ENCODE results near the gene MDN1. TPM values are rescaled to one million over a fixed set of nuclear protein-coding genes. Genes with fewer than 3 reads are reported as not detected.

Gene MDN1
- total RNA-seq, 4 donors from 2014 or later: 14.5 to 38.6 (median 27.8) TPM

- DNase-seq (ENCODE audit: low spot score in 2 of 2): no peak
- no peak overlapping the region for H3K4me3 ChIP-seq (ENCODE audit: low read depth, poor library complexity, severe bottlenecking)
- intact Hi-C loops (cut with DNase I; ENCODE audit: low total_unique reads): no loop called here
- WGBS, 2 donors: 92 to 95% methylated on average over 4 of the region's 4 CpGs
- TF ChIP-seq CTCF (IDR thresholded peaks at IDR 0.05): no peak
- TF ChIP-seq POLR2A (IDR thresholded peaks at IDR 0.05): no peak
Measured at GRCh38 chr6:89694428-89694827, 125.2 kb downstream of the MDN1 start.

- DNase-seq (ENCODE audit: low spot score in 2 of 2): no peak
- intact Hi-C loops (cut with DNase I; ENCODE audit: low total_unique reads): no loop called here
- 87 to 94% methylated on average over 2 of the region's 2 CpGs for WGBS, 2 donors
- TF ChIP-seq CTCF (IDR thresholded peaks at IDR 0.05): no peak
- no peak for TF ChIP-seq POLR2A (IDR thresholded peaks at IDR 0.05)
- H3K4me3 ChIP-seq (ENCODE audit: low read depth, poor library complexity, severe bottlenecking): no peak overlapping the region
Measured at GRCh38 chr6:89693207-89693606, 126.4 kb downstream of the MDN1 start.

- TF ChIP-seq CTCF (IDR thresholded peaks at IDR 0.05) (no peak), POLR2A (IDR thresholded peaks at IDR 0.05) (no peak)
- intact Hi-C loops (cut with DNase I; ENCODE audit: low total_unique reads): no loop called here
- WGBS, 2 donors: 90 to 92% methylated on average over 9 of the region's 9 CpGs
- no peak for DNase-seq (ENCODE audit: low spot score in 2 of 2)
- H3K4me3 ChIP-seq (ENCODE audit: low read depth, poor library complexity, severe bottlenecking): no peak overlapping the region
Measured at GRCh38 chr6:89692256-89692655, 127.3 kb downstream of the MDN1 start.

- DNase-seq (ENCODE audit: low spot score in 2 of 2): no peak
- TF ChIP-seq POLR2A (IDR thresholded peaks at IDR 0.05) (no peak), CTCF (IDR thresholded peaks at IDR 0.05) (no peak)
- intact Hi-C loops (cut with DNase I; ENCODE audit: low total_unique reads): no loop called here
- H3K4me3 ChIP-seq (ENCODE audit: low read depth, poor library complexity, severe bottlenecking): no peak overlapping the region
Measured at GRCh38 chr6:89690944-89691324, 128.7 kb downstream of the MDN1 start.

- H3K4me3 ChIP-seq (ENCODE audit: low read depth, poor library complexity, severe bottlenecking): no peak overlapping the region
- intact Hi-C loops (cut with DNase I; ENCODE audit: low total_unique reads): no loop called here
- no peak for DNase-seq (ENCODE audit: low spot score in 2 of 2)
- TF ChIP-seq CTCF (IDR thresholded peaks at IDR 0.05) (no peak), POLR2A (IDR thresholded peaks at IDR 0.05) (no peak)
- 54 to 73% methylated on average over 5 of the region's 5 CpGs for WGBS, 2 donors
Measured at GRCh38 chr6:89689732-89690131, 129.9 kb downstream of the MDN1 start.

- TF ChIP-seq POLR2A (IDR thresholded peaks at IDR 0.05) (no peak), CTCF (IDR thresholded peaks at IDR 0.05) (no peak)
- WGBS, 2 donors: 87 to 100% methylated on average over 2 of the region's 2 CpGs
- no peak overlapping the region for H3K4me3 ChIP-seq (ENCODE audit: low read depth, poor library complexity, severe bottlenecking)
- intact Hi-C loops (cut with DNase I; ENCODE audit: low total_unique reads): no loop called here
- DNase-seq (ENCODE audit: low spot score in 2 of 2): no peak
Measured at GRCh38 chr6:89688328-89688727, 131.3 kb downstream of the MDN1 start.
